AML-193 (cell line): Measurements from ENCODE around the gene PHC2.

ENCODE experiments used
- DNase-seq, 2 experiments: peaks; one replicate each; lab custom pipeline; 2025; lab: John Stamatoyannopoulos, UW

Gene PHC2

GRCh38 chr1:33349081-33349759 is 81.7 kb downstream of the PHC2 start:
- DNase-seq: peak in 1 of 2 experiments; percentile 21

DNA sequence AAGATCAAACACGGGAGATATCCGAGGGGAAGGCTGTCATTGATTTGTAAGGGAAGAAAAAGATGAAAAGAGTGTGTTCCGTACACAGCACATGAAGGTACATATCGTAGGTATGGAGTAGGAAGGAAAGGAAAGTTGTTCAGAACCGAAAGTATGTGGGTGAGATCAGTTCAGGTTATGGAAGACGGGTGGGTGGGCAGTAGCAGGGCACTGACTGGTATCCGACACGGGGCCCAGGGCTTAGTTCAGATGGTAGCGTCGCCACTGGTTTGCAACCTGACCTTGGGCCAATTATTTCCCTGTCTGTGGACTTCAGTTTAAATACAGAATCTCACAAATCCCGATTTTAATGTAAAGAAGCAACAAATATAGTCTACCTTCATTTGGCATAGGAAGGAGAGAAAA is 82.2 kb downstream of the PHC2 start:
- no peak for DNase-seq

DNA sequence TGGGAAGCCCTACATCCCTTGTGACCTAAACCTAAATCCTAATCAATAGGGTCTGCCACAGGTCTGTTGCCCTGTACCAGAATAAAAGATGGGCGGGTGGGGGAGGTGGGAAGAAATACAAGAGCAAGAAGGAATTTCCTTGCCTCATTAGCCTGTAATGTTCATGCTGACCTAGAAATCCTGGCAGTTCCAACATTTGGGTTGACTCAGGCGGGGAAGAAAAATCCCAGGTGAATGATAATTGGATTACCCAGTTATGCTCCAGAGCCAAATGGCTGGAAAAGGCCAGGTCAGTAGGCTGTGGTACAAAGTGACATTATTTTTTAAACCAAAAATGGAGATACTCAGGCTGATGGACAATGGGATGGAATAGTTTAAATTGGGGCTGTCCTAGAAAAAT is 82.7 kb downstream of the PHC2 start:
- no peak for DNase-seq

DNA sequence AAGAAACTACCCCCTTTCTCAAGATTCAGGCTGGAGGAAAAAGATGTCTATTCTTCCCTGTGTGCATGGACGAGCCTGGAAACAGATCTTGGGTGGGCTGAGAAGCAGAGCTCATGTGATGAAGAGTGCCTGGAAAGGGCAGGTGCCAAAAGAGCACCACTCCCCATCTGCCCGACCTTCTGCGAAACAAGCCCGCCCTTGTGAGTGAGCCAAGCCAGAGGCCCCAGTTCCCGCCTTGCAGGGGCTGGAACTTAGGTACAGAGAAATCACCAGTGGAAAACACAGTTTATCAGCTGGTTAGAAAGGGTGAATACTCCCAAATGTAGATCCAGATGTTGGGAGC is 83.3 kb downstream of the PHC2 start:
- DNase-seq: no peak

DNA sequence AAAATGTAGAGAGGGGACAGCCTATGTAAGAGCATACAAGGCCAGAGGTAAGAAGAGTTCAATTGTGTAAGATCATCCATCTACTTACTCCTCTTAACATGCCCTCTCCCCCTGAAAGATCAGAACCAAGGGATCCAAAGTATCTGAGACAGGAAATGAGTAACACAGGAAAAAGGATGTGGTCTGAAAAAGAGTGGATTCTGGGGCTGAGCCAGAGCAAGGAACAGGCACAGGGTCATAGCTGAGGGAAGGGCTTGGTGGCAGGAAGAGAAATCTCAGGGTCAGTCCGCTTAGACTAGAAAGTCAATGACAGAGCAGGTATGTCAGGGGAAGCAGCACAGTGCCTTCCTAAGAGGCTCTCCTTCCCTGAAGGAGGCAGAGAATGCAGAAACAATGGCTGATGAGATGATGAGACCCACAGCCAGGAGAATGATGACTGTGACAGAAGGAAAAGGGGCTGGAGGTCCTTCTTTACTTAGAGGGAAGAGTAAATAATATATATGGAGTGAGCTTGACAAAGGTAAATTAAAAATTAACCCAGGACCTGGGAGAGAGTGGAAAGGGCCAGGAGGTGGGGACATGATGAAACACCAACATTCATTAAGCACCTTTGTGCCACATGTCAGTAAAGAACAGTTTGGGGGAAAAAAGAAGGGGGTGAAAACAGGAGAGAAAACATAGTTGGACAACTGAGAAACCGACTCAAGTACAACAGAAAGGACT is 83.8 kb downstream of the PHC2 start:
- DNase-seq: peak; percentile 22 to 36

- no peak for DNase-seq
Measured at GRCh38 chr1:33346533-33346926, 84.4 kb downstream of the PHC2 start.

DNA sequence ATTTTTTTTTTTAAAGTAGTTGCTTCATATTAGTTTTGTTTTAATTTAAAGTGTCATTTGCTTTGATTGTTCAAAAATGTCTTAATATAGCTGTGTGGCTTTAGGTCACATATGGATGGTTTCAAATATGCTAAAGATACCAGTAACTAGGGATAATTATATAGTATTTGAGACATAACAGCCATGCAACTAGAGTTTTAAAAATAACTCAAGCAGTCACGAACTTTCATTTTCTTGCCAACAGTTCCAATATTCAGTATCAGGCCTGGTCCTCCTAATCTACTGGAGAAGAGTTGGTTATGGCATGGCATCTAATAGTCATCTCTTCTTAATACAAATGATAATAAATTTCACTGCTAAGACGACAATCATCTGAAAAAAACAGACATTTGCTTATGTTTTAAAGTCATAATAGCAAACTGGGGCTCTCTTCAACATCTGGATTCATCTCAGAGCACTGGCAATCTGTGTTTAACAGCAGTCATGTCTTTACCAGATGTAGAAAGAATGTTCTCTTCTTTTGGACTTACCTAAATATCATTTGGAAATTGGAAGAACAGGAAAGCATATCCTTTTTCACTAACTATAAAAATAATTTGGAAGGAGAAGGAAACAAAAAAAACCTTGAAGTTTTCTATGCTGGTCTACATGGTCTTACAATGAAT is 85.9 kb downstream of the PHC2 start:
- no peak for DNase-seq

DNA sequence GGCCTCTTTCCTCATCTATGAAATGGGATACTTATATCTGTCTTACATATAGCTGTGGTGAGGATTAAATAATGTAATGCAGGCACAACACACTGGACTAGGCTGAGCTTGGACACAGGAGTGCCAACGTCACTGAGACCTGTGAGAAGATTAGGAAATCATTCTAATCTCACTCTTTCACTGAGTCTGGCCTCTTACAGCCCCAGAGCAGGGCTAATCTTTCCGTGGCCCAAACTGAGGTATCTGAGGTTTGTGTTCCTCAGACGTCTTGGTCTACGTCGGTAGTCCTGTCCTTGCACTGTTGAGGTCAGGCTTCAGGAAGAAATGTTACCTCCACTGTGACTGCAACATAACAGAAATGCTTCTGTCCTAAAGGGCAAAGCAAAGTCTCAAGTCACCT is 87.4 kb downstream of the PHC2 start:
- DNase-seq: no peak

- no peak for DNase-seq
Measured at GRCh38 chr1:33342041-33342723, 88.7 kb downstream of the PHC2 start.

GRCh38 chr1:33341190-33341589 is 89.7 kb downstream of the PHC2 start:
- no peak for DNase-seq

GRCh38 chr1:33339413-33339812 is 91.5 kb downstream of the PHC2 start:
- no peak for DNase-seq

DNA sequence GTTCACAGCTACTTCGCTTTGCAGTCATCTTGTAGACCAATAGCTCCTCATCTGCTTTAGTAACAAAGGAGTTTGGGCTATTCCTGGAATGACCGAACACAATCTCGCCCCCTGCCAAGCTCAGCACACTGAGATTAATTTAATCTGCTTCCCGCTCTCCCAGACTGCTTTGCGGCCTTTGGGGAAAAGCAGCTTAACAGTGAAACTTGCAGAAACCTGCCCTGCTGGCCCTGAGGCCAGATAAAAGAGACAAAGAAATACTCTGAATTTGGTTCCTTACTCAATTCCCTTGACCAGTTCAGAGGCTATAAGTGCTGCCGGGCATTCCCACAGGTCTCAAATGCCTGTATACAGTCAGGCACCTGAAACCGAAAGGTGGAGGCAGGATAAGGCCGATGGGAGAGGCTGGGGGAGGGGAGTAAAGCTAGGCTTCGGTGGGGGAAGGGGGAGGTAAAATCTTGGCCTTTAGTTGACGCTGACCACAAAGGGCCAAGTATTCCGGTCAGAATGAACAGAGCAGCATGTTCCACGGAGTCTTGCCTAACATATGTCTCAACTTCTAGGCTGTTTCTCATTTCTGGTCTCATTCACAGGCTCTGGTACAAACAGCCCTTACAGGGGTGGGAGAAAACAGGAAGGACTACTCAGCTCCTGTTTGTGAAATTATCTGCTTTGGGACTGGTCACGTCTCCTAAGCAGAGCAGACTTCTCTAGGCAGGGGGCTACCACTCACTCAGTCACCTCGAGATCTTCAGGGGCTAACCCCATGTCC is 92.3 kb downstream of the PHC2 start:
- peak; percentile 92 to 97 for DNase-seq

DNA sequence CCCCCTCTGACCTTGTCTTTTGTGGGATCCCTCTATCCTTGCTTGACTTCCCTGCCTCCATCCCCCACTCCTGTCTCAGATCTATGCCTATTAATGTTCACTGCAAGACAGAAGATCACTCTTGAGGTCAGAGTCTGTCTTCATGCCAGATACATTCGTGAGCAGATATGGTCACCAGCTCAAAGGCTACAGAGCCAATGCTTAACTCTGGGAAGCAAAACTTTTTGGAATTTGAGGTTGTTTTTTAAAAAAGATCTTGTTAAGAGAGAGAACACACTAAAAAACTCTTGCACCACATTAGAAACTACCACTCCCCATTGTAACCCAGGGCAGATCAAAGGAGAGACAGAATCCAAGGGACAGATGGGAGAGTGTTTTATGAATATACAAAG is 92.9 kb downstream of the PHC2 start:
- no peak for DNase-seq

- DNase-seq: no peak
Measured at GRCh38 chr1:33337441-33337840, 93.5 kb downstream of the PHC2 start.

DNA sequence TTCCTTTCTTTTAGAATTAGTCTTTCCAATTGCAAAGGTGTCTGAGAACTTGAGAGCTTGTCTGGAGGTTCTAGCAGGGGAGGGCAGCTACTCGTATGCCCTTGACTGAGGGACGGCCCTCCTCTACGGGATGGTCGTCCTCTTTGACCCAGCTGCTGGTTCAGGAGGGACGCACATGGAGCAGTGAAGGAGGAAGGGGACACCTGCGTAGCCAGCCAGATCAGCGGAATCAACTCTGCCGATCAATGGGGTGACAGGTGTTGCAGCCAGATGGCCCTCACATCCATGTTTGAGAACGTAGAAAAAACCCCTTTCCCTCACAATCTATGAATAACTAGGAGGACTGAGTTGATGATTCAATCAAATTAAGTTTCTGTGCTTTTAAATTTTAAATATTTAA is 94.3 kb downstream of the PHC2 start:
- DNase-seq: no peak

GRCh38 chr1:33335020-33335419 is 95.9 kb downstream of the PHC2 start:
- peak; percentile 9 to 21 for DNase-seq

GRCh38 chr1:33334081-33334552 is 96.8 kb downstream of the PHC2 start:
- no peak for DNase-seq

DNA sequence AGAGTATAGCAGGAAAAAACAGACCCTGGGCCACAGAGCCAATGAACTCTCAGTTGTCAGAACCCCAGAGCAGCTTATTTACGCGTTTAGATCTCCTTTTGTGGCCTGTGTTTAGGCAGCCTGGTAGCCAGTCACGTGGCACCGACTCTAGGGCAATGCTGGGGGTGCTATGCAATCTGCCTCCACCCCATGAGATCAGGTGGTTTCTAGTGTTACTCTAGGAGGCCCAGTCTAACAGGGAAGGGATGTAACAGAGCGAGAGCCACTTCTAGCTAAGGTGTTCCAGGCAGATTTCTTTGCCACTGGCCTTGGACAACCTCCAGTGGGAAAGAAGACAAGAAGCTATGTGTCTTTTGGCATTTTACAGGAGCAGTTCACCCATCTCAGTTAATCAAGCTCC is 98.0 kb downstream of the PHC2 start:
- no peak for DNase-seq

DNA sequence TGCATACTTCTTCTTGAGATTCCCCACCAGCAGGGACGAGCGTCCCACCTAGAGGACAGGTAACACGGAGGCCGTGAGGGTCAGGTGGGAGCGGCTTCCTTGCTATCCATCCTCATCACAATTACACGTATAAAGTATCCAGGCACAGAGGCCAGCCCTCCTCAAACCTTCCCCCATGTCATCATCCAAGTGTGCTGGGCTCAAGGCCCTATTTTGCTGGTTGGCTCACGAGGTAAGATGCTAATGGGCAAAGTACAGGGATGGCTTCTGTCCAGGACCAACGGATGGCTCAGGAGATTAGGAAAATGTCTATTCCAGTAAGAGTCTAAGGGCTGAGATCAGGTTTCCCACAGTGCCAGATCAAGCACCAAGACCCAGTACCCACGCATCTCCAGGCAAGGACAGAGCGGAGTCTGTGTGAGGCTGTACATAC is 98.5 kb downstream of the PHC2 start:
- DNase-seq: no peak

DNA sequence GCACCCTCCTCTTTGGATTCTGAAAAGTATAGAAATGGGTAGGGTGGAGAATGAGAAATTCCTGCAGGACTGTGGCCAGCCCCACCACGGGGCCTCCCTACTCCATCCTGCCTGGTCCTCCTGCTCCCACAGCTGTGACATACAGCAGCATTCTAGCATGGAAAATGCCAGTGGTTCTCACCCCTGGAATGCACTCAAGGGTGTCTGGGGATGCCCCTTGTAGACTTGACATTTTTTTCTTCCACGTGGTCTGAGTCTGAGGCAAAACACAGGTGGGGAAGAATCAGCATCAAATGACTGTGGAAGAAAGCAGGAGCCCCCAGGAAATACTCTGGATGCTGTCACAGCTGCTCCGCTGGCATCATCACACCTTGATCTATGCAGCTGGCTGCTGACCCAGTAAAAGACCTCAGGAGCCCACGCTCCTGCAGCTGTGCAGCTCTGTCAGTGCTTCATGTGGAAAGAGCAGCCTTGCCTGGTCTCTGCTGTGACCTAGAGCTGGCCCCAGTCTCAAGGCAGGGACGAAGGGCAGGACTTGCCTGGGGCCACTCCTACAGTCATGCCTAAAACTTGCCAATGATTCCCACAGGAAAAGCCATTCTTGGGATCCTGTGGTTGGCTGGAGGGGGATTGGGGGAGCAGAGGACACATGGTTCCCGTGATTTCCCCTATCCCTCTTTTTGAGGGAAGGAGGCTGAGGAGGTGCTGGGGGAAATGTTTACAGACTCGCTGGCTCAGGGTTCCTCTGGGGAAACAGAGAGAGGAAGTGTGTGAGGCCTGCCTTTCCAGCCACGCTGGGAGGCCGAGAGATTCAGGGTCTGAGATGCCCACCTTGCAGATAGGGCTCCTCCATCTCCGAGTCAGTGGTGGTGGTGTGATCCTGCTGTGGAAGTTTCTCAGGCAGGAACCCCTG is 99.2 kb downstream of the PHC2 start:
- no peak for DNase-seq

DNA sequence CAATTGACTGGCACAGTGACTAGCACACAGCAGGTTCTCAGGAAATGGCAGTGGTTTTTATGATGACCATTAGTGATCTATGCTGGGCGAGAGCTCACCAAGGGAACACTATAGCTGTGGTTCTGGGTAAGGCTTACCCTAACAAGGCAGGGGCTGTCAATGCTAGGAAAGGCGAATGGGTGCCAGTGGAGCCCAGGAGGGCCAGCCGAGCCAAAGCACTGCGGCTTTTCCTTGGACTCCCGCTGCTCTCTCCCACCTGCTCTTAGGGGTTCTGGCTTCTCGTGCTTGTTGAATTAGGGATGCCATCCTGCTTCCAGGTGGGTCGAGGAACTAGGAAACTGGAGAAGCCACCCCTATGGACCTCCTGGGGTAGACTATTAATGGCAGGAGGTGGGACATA is 100.0 kb downstream of the PHC2 start:
- no peak for DNase-seq
